Mucosa of rectum (tissue), 2 donors: ENCODE results near the gene DIDO1.

Experiments
- H3K27ac ChIP-seq, 2 donors: one replicate each; pipeline ENCODE4 v1.7.0; 2013; ENCODE audit warnings: inconsistent platforms in 2 of 2, low read depth in 2 of 2, low read length in 2 of 2
- H3K27me3 ChIP-seq, 2 donors: one replicate each; pipeline ENCODE4 v1.7.0; 2013; ENCODE audit warnings: low read length in 2 of 2; ENCODE audit not compliant: control insufficient read depth in 2 of 2, insufficient read depth in 2 of 2
- H3K36me3 ChIP-seq, 2 donors: one replicate each; pipeline ENCODE4 v1.7.0; 2013; ENCODE audit warnings: low read length in 2 of 2; ENCODE audit not compliant: control insufficient read depth in 2 of 2, insufficient read depth in 2 of 2
- H3K4me1 ChIP-seq, 2 donors: one replicate each; pipeline ENCODE4 v1.7.0; 2013; ENCODE audit warnings: low read length in 2 of 2, mild to moderate bottlenecking in 1 of 2; ENCODE audit not compliant: control insufficient read depth in 2 of 2, insufficient read depth in 2 of 2
- H3K4me3 ChIP-seq, 2 donors: one replicate each; pipeline ENCODE4 v1.7.0; 2013; ENCODE audit warnings: low read length in 2 of 2
- H3K9ac ChIP-seq, 2 donors: one replicate each; pipeline ENCODE4 v1.7.0; 2013; ENCODE audit warnings: low read length in 2 of 2, low read depth in 1 of 2, mild to moderate bottlenecking in 1 of 2
- H3K9me3 ChIP-seq, 2 donors: one replicate each; pipeline ENCODE4 v1.7.0; 2013; ENCODE audit warnings: low read length in 2 of 2; ENCODE audit not compliant: control insufficient read depth in 2 of 2
- donor health status: healthy.
- donor health status: Normal muscosa, but diverticular disease.

The DIDO1 gene

GRCh38 chr20:62828051-62828450 lies 98.3 kb downstream of the DIDO1 start:
- Histone ChIP-seq H3K27me3 (no peaks in the 10 kb centered on the region), H3K27ac (no peak overlapping the region), H3K9me3 (no peaks in the 10 kb centered on the region), H3K36me3 (no peaks in the 10 kb centered on the region), H3K4me3 (no peak overlapping the region), H3K9ac (no peak overlapping the region), H3K4me1 (peaks cover 20 to 28% of the 10 kb centered on the region in 2 donors)
